GM18498 (cell line): ENCODE measurements around the gene HPCAL1.
"Not testable (repeated sequence)": the region's sequence is repeated elsewhere in the genome, so short reads cannot be mapped to it uniquely, and the experiment has no call there.

Experiments used
- ATAC-seq: cut with Tn5 transposase; IDR thresholded peaks from one replicate; pipeline ENCODE4 v1.9.1; 2021; ENCODE audit warnings: mild to moderate bottlenecking, moderate library complexity; ENCODE audit not compliant: unreplicated experiment

The HPCAL1 gene

GRCh38 chr2:10302479-10303180 lies at the start of gene HPCAL1:
HPCAL1 (plus strand) TSS chr2:10302904; CDS start chr2:10419758, 116,854 bp downstream.
- ATAC-seq, result peak; percentile 83

DNA sequence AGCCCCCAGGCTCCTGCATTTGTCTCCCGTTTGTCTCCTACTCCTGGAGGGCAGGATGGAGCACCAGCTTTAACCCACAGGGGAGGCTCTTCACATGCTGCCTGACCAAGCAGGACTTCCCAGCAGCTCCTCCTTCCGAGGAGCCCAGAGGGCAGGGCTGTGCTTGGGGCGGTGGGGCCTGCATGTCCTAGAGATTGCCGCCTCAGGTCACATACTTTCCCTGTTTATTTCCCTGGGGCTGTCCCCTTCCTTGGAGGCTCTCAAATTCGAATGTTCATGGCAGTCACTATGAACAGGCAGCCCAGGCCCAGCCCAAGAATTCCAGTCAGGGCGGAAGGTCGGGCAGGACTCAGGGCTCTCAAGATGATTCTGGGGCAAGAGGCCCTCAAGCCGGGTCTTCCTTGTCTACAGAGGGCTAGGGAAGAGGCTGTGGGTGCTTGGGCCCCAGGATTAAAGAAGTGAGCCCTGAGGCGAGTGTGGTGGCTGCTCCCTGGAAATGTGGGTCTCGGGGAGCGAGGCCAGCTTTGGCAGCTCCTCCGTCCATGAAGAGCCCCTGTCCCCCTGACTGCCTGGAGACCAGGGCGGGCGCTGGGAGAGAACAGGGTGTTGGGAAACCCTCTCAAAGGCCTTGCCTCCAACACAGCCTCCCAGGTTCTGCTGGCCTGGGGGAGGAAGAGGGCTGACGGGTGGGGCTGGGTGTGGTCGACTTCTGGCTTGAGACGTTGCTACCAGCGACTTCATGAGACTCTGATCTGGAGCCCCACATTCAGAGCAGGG lies 48.9 kb upstream of the HPCAL1 start:
- no peak for ATAC-seq

DNA sequence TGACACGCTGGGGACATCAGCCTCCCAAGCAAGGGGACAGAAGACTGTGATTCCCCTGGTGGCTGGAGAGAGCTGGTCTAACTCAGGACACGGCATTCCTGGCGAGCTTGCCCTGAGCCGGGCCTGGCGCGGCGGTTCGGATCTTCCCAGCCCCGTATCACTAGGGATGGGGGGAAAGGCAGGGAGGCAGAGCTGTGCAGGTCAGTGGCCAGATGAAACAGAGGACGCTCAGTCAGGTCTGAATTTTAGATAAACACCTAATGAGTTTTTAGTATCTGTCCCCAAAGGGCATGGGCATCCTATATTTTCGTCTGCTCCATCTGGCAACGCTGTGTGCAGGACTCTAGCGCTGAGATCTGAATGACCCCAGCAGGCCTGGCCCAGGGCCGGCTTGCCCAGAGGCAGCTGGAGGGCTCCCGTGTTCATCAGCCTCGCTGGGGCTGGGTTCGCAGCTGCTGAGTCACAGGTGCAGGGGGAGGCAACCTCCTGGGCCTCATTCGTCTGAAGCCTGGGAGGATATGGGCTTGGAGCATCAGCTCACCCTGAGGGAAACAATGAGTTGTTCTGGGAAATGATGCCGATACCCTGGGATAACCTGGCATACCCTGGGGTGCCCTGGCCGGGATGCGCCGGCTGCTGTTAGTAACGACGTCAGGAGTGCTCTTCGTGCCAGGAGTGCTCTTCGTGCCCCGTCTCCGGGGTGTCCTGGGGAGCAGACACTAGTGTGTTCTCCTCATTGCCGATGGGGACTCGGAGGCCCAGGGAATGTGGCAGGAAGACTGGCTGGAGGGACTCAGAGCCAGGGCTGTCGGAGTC lies 48.1 kb upstream of the HPCAL1 start:
- no peak for ATAC-seq

GRCh38 chr2:10255189-10256030 lies 47.3 kb upstream of the HPCAL1 start:
- ATAC-seq, result no peak

- no peak for ATAC-seq
Observed at GRCh38 chr2:10256031-10256514, 46.6 kb upstream of the HPCAL1 start.

- no peak for ATAC-seq
Observed at GRCh38 chr2:10256515-10257031, 46.1 kb upstream of the HPCAL1 start.

GRCh38 chr2:10257036-10257435 lies 45.7 kb upstream of the HPCAL1 start:
- no peak for ATAC-seq

DNA sequence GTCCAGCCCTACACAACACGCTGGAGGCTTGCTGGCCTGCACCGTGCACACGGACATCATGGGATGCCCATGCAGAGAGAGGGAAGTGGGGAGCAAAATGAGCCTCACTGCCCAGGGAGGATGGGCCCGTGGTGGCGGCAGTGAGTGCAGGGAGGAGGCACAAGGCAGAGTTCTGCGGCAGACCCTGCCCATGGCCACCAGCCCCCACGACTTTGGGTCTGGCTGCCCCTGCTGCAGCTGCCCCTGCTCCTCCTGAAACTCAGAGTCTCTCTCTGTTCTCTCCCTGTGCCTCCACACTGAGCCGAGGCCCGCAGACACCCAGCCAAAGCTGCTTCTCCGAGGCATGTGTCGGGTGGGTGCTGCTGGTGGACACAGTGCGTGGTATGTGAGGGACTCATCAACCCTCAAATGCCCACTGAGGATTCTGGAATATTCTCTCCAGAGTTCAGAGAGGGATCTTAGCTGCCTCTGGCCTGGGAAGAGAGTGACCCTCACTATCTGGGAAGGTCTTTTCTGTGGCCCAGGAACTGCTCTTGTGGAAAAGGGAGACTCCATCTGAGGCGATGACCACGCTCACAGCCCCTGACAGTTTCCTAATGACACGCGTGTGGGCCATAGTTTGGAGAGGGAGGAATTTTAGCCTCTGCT lies 45.1 kb upstream of the HPCAL1 start:
- ATAC-seq, result no peak

DNA sequence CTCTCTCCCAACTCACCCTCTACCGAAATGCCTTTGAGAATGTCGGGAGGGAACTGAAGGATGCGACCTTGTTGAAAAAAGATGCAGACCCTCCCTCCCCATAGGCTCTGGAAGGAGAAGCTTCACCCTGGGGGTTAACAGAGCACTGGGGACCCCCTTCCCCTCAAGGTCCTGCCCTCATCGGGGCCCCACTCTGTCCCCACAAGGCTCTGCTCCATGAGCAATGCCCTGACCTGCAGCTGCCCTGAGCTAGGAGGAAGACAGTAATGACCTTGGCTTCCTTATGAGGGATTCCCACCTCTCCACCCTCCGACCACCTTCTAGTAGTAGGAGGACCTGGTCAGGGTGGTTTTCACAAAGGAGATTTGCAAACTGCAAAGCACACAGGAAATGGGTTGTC lies 44.4 kb upstream of the HPCAL1 start:
- no peak for ATAC-seq

GRCh38 chr2:10258726-10259125 lies 44.0 kb upstream of the HPCAL1 start:
- ATAC-seq, result no peak

DNA sequence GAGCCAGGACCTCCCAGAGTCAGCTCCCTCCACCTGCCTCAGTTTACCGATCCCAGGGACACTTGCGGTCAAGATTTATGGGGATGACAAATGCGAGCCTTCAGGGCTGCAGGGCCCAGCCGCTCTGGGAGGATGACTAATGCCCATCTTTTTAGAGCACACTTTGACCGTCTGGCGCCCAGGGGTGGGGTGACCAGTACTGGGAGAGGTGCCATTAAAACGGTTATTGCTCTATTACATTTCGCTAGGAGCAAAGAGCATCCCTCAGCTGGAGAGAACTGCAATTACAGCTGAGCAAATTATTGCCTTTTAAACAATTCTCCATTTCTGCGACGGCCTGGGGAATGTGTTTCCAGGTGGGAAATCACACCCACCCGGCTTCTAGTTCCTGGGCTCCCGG lies 42.6 kb upstream of the HPCAL1 start:
- ATAC-seq, result no peak

GRCh38 chr2:10263526-10263925 lies 39.2 kb upstream of the HPCAL1 start:
- ATAC-seq, result not testable (repeated sequence)

GRCh38 chr2:10264506-10265328 lies 38.0 kb upstream of the HPCAL1 start:
- ATAC-seq, result no peak

DNA sequence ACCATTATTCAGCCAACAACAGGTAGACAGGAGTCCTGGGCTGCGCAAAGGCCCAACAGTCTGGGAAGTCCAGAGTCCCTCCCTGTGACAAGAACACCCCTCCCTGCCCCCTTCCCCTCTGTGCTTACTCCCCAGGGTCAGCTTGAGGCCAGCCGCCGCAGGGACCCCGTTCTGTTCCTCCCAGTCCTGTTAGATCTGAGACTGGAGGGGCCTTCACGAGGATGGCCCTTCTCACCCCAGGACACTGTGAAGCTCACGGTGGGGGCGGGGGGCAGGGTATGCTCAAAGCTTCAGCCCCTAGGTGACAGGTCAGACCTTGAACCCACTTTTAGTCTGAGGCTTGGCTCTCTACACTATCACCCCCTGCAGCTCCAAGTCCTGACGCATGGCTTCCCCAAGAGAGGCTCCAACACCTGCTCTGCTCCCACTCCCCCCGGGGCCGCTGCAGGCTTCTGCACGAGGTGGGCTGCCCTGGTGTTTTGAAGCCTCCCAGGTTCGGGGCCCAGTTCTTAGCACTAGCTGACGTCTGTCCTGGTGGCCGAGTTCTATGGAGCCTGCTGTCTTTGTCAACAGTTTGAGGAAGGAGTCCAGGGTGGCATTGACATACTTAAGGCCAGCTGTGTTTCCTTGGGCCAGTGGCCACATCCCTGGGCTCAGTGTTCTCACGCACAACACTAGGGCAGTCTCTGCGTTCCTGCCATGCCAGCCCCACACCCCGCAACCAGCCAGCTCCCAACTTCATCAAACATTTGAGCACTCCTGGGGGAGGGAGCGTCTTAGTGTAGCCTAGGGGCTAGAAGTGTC lies 37.2 kb upstream of the HPCAL1 start:
- no peak for ATAC-seq

GRCh38 chr2:10266133-10266620 lies 36.5 kb upstream of the HPCAL1 start:
- ATAC-seq, result no peak

DNA sequence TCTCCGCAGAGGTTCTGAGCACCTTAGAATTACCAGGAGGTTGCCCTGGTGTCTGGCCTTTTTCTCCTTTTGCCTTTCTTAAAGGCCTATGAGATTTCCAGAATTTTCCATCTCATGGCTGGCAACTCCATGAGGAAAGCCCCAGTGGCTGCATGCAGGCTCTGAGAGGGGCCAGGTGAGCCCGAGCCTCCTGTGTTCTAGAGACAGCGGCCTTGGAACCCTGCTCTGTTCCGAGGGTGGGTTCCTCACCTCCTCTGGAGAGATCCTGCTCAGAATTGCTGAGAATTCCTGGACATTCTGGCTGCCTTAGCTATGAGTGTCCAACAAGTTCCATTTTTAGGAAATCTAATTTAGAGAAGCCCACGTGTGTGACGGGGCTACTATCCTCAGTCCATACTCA lies 35.7 kb upstream of the HPCAL1 start:
- ATAC-seq, result no peak

DNA sequence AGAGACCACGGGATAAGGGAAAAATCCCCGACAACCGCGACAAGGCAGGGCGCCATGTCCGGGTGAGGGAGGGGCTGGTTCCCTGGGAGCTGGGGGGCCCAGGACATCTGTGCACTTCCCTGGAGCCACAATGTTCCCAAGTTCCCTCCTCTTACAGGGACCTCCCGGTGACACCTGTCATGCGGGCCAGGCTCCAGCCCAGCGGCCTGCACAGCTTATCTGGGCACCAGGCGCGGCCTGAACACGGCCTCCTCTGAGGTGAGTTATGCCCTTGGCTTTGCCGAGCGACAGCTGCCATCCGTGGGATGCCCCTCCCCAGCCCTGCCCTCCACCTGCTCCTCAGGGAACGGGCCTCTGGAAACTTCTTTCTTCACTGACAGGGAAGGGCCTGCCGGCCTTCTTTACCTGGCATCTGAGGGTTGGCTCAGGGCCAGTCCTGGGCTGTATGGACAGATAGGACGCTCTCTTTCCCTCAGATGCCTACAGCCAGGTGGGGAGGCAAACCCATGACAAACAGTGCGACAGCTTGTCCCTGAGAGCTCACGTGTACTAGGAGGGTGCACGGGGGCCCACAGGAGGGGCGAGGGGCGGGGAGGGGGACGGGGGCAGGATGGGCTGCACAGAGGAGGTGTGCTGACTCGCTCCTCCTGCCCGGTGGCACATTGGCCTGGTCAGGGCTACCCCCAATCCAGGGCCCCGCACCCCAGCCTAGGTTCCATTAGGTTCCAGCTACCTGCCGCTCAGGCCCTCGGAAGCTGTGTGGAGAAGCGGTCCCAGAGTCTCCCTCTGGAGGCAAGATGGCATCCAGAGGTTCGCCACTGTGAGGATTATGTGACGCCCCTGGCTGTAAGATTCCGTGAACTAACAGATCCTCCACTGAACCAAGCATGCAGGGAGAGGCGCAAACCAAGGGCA lies 34.9 kb upstream of the HPCAL1 start:
- ATAC-seq, result no peak
